Measurements from ENCODE around the gene WDR18.

The WDR18 gene, protein sequence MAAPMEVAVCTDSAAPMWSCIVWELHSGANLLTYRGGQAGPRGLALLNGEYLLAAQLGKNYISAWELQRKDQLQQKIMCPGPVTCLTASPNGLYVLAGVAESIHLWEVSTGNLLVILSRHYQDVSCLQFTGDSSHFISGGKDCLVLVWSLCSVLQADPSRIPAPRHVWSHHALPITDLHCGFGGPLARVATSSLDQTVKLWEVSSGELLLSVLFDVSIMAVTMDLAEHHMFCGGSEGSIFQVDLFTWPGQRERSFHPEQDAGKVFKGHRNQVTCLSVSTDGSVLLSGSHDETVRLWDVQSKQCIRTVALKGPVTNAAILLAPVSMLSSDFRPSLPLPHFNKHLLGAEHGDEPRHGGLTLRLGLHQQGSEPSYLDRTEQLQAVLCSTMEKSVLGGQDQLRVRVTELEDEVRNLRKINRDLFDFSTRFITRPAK

DNA sequence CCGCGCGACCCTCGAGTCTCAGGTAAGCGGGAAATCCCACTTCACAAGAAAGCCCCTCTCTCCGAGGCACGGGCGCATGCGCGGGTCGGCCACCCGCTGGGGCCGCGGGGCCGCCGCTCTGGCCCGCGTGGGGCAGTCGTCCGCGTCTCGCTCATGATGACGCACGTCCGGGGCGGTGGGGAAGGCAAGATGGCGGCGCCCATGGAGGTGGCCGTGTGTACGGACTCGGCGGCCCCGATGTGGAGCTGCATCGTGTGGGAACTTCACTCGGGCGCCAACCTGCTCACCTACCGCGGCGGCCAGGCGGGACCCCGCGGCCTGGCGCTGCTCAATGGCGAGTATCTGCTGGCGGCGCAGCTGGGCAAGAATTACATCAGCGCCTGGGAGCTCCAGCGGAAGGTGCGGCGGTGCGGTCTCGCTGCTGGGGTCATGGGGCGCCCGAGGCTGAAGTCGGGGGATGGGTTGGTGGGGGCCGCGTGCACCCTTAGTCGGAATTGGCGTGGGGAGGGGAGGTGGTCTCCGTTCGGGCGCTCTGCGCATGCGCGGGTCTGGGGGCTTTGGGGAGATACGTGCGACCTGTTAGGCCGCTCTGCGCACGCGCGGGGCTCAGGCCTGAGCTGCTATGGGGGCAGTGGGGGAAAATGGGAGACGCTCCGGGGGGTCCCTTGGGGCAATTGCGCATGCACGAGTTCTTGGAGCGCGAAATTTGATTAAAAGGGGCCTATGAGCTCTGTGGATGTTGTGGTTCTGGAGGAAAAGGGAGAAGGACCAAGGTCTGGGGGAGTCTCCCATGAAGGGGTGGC lies at the start of gene WDR18:
Gene WDR18 (plus strand): TSS at position 181 of the 803 bp plus-strand sequence. CDS start 9 bp downstream, at position 190.
- peak; percentile 93 to 96 for DNase-seq
- no peak for TF ChIP-seq GATA1 (IDR thresholded peaks at IDR 0.05; ENCODE audit: low read depth, low read length)
- peak; percentile 74 for TF ChIP-seq POLR2A (IDR thresholded peaks at IDR 0.05; ENCODE audit: low read length)

DNA sequence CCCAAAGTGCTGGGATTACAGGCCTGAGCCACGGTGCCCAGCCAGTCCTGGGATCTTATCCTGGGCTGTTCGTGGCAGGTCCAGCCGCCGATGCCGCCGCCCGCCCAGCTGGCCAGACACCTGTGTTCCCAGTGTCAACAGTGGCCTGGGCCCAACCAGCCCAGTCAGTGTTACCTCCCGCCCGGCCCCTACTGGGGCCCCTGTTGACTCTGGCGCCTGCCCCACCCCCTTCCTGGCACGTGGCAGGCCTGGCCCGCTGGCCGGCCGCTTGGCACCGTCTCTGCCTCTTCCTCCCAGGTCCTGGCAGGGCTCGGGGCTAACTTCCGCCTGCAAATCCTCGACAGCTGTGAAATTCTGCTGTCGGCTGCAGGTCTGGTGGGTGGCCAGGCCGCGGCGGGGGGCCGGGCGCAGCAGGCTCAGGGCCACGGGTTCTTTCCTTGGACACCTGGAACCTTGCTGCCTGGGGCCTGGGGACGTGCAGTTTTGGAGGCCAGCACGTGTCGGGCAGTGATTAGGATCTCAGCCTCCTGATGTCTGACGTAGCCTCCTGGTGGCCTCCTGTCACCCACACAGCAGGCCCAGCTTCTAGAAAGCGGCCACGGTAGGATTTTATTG lies 49.2 kb upstream of the WDR18 start:
- TF ChIP-seq GATA1 (IDR thresholded peaks at IDR 0.05; ENCODE audit: low read depth, low read length) = no peak
- no peak for TF ChIP-seq POLR2A (IDR thresholded peaks at IDR 0.05; ENCODE audit: low read length)
- peak in 1 of 2 experiments; percentile 40 for DNase-seq

DNA sequence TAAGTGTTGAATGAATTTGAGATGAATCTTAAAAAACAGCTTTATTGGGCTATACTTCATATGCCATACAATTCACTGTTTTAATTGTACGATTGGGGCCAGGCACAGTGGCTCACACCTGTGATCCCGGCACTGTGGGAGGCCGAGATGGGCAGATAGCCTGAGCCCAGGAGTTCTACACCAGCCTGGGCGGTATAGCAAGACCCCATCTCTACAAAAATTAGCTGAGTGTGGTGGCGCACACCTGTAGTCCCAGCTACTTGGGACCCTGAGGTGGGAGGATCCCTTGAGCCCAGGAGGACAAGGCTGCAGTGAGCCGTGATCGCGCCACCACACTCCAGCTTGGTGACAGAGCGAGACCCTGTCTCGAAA lies 48.0 kb upstream of the WDR18 start:
- no peak for DNase-seq
- no peak for TF ChIP-seq POLR2A (IDR thresholded peaks at IDR 0.05; ENCODE audit: low read length)
- no peak for TF ChIP-seq GATA1 (IDR thresholded peaks at IDR 0.05; ENCODE audit: low read depth, low read length)

DNA sequence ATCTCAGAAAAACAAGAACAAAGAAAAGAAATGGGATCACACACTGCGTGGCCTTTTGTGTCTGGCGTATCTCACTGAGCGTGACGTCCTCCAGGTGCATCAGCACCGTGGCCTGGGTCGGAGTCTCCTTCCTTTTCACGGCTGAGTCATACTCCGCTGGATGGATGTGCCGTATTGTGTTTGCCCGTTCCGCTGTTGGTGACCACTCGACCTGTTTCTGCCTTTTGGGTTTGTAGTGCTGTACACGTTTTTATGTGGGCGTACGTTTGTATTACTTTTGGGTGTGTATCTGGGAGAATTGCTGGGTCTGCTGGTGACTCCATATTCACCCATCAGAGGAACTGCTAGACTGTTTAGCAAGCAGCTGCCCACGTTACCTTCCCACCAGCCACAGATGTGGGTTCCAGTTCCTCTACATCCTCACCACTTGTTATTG lies 46.9 kb upstream of the WDR18 start:
- no peak for DNase-seq
- TF ChIP-seq GATA1 (IDR thresholded peaks at IDR 0.05; ENCODE audit: low read depth, low read length) (no peak), POLR2A (IDR thresholded peaks at IDR 0.05; ENCODE audit: low read length) (no peak)

DNA sequence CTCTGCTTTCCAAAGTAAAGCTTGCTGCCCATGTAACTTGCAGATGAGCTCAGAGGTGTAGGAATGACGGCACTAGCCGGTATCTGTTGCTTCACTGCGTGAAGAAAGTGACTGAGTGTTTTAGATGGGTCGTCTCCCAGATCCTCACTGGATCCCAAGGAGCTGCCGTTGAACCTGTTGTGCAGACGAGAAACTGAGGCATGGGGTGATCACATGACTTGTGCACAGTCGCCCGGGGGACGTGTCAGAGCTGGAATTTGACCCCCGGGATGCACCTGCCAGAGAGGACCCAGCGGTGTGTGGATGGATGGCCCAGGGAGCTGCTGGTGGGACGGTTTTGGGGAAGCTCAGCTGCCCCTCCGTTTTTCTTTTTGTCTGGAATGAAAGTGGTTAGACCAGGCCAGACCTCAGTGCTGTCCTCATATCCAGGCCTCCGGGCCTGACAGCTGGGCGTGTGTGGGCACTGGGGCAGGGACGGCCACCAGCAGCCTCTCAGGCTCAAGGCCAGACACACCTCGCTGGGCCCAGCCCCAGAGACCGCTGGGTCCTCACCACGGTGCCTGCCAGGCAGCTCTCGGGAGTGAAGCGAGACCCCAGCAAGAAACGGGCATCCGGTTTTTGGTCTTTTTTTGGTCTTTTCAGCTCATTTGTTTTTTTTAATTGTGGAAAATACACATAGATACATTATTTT lies 45.8 kb upstream of the WDR18 start:
- DNase-seq = no peak
- TF ChIP-seq POLR2A (IDR thresholded peaks at IDR 0.05; ENCODE audit: low read length) (no peak), GATA1 (IDR thresholded peaks at IDR 0.05; ENCODE audit: low read depth, low read length) (no peak)

DNA sequence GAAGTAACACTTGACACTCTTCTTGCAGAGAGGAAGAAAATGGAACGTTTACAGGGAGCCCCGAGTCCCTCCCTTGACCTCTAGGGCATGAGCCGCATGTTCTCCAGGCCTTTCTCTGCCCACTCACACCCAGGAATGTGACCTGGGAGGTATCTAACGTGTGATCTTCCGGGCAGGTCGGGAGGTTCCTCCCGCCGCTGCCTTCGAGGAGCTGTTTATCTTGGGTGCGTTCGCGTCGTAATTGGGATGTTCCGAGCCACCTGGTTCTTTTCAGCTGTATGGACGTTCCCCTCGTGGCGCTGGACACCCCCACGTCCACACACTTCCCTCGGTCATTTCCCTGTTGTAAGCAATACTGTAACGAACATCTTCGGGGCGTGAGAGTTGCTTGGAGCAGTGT lies 44.7 kb upstream of the WDR18 start:
- no peak for DNase-seq
- TF ChIP-seq GATA1 (IDR thresholded peaks at IDR 0.05; ENCODE audit: low read depth, low read length) (no peak), POLR2A (IDR thresholded peaks at IDR 0.05; ENCODE audit: low read length) (no peak)

DNA sequence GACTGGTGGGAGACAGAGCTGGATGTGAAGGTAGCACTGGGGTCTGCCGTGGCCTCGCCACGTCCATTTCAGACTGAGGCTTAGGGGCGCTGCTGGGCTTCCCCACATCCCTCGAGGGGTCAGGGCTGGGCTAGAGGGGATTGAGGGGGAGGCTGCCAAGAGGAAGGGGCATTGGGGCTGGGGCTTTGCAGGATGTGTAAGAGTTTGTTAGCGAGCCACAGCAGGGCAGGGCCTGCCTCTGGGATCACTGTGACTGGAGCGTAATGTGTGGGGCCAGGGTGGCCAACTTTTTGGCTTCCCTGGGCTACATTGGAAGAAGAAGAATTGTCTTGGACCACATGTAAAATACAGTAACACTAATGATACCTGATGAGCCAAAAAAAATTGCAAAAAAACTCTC lies 44.2 kb upstream of the WDR18 start:
- no peak for DNase-seq
- no peak for TF ChIP-seq POLR2A (IDR thresholded peaks at IDR 0.05; ENCODE audit: low read length)
- no peak for TF ChIP-seq GATA1 (IDR thresholded peaks at IDR 0.05; ENCODE audit: low read depth, low read length)

DNA sequence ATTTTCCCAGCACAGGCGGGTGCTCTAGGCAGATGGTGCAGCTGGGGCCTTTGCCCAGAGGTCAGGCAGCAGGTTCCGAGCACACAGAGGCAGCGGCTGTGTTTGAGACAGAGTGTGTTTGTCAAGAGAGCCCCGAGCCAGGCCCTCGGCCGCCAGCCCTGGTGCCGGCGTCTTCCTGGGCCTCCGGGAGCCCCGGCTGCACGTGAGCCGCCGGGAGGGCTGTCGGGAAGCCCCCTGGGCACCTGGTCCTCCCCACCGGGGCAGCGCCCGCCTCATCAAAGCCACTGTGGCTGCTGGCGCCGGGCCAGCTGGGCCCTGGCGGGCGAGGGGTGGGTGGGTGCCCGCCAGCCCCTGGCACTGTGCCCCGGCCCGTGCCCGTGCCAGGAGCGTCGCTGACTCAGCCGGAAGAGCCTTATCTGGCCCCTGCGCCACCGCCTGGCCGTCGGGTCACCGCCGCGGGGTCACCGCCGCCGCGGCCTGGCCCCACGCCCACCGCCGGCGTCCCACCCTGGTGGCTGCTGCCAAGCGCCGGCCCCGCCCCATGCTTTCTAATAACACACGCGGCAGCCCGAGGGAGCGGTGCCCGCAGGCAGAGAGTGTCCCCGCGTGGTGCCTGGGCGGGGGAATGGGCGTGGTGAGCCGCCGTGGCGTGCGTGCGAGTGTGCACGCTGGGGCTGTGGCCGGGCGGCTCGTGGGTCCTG lies 43.4 kb upstream of the WDR18 start:
- no peak for DNase-seq
- TF ChIP-seq POLR2A (IDR thresholded peaks at IDR 0.05; ENCODE audit: low read length) = peak; percentile 62
- no peak for TF ChIP-seq GATA1 (IDR thresholded peaks at IDR 0.05; ENCODE audit: low read depth, low read length)

DNA sequence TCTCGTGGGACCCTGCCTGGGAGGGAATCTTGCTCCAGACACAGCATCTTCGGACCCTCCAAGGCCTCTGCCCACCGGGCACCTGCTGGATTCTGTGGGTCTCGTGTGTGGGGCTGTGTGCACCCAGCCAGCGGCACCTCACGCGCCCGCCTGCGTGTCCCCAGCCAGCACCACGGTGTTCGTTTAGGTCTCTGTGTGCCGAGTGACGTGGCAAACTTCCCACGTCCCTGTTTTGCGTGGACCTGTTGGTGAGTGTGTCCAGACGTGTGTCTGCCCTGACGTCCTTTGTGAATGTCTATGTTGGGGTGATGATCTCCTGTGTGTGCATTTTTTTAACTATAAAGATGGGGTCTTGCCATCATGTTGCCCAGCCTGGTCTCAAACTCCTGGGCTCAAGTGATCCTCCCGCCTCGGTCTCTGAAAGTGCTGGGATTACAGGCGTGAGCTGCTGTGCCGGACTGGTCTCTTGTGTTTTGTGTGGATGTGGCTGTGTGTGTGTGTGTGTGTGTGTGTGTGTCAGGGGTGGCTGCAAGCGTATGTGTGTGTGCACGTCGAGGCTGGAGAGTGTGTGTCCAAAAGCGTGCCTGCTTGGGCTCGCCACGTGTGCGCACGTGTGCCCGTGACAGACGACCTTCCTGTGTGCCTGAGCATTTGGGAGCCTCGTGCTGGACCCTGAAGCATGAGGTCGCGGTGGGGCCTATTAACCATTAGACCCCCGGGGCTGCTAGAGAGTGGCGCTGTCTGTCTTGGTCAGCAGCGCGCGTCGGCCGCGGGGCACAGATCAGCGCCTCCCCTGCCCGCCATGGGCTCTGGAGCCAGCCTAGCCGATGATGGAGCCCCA lies 42.6 kb upstream of the WDR18 start:
- DNase-seq = no peak
- TF ChIP-seq GATA1 (IDR thresholded peaks at IDR 0.05; ENCODE audit: low read depth, low read length) (no peak), POLR2A (IDR thresholded peaks at IDR 0.05; ENCODE audit: low read length) (no peak)

DNA sequence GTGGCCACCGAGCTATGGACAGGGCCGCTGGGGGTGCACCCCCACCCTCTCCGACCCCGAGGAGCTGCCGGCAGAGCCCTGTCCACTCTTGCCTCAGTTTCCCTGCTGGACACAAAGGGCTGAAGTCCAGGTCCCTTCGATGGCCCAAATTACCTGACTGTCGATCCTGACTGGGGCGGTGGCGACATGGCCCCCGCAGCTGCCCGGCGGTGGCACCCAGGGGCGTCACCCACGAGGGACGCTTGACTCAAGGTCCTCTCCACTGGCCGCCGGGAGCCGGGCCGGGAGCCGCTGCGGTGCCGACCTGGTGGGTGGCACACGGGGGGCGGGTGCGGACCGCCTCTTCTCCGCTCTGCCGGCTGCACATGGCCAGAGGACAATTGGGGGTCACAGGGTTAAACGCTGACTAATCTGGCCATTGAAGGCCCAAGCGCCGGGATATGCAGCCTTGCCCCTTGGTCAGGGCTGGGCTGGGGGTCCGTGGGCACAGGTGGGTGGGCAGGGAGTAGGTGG lies 42.0 kb upstream of the WDR18 start:
- TF ChIP-seq POLR2A (IDR thresholded peaks at IDR 0.05; ENCODE audit: low read length) (no peak), GATA1 (IDR thresholded peaks at IDR 0.05; ENCODE audit: low read depth, low read length) (no peak)
- no peak for DNase-seq

DNA sequence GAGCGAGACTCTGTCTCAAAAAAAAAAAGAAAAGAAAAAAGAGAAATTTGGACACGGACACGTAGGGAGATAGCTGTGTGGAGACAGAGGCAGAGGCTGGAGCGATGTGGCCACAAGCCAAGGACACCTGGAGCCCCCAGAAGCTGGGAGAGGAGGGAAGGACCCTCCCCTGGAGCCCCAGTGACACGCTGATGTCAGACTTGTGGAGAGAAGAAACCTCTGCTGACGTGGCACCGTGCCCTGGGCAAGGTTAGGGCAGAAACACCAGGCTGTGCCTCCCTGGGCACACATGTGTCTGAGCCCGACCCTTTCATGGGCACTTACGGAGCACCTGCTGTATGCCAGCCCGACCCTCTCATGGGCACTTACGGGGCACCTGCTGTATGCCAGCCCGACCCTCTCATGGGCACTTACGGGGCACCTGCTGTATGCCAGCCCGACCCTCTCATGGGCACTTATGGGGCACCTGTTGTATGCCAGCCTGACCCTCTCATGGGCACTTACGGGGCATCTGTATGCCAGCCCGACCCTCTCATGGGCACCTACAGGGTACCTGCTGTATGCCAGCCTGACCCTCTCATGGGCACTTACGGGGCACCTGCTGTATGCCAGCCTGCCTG lies 40.5 kb upstream of the WDR18 start:
- TF ChIP-seq POLR2A (IDR thresholded peaks at IDR 0.05; ENCODE audit: low read length) (no peak), GATA1 (IDR thresholded peaks at IDR 0.05; ENCODE audit: low read depth, low read length) (no peak)
- DNase-seq = no peak

DNA sequence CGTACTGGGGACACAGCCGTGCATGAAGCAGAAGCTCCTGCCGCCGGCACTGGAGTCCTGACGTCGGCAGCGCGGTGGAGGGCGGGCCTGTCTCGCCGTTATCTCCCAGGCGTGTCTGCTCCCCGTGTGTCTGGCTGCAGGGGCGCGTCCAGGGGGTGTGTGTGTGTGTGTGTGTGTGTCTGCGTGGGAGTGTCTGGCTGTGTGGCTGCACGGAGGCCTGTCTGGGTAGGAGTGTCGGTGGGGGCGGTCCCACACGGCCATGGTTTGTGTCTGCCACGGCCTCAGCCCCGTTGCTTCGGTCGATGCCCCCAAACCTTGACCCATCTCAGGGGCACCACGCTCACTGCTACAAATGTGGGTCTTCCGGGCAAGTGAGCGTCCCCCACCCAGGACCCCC lies 40.0 kb upstream of the WDR18 start:
- peak; percentile 97 to 99 for DNase-seq
- TF ChIP-seq GATA1 (IDR thresholded peaks at IDR 0.05; ENCODE audit: low read depth, low read length) (peak; percentile 91), POLR2A (IDR thresholded peaks at IDR 0.05; ENCODE audit: low read length) (peak; percentile 61)
